Neural cell (in vitro differentiated cells): ENCODE data around the gene HIBCH. TPM values are rescaled to one million over a fixed set of nuclear protein-coding genes. Genes with fewer than 3 reads are reported as not detected.

ENCODE experiments used
- H2AFZ ChIP-seq: fragments of 200-600, 300-800 bp; sonication (generic), shearing (Covaris generic); 2 replicates; pipeline ENCODE4 v1.6.0; 2014; ENCODE audit warnings: low read depth, mild to moderate bottlenecking, antibody characterized with exemption, low read length, moderate library complexity
- H3F3A ChIP-seq: fragments of 200-600 bp; shearing (Covaris generic); 2 replicates; pipeline ENCODE4 v1.6.1; 2016; ENCODE audit warnings: mild to moderate bottlenecking, moderate library complexity, mixed read lengths, antibody characterized with exemption, low read length; ENCODE audit not compliant: insufficient read depth, poor library complexity, severe bottlenecking
- H3K27ac ChIP-seq: fragments of 200-600, 300-800 bp; sonication (generic), shearing (Covaris generic); 2 replicates; pipeline ENCODE4 v1.5.1; 2014; ENCODE audit warnings: mild to moderate bottlenecking, low read length, moderate library complexity
- H3K27me3 ChIP-seq: fragments of 300-800, 200-600 bp; sonication (generic), shearing (Covaris generic); 2 replicates; pipeline ENCODE4 v1.6.0; 2014; ENCODE audit warnings: mild to moderate bottlenecking, low read depth, low read length, moderate library complexity; ENCODE audit not compliant: insufficient read depth
- H3K36me3 ChIP-seq: fragments of 300-800, 200-600 bp; sonication (generic), shearing (Covaris generic); 2 replicates; pipeline ENCODE4 v1.5.1; 2014; ENCODE audit warnings: mild to moderate bottlenecking, antibody characterized with exemption, low read length, moderate library complexity; ENCODE audit not compliant: insufficient read depth
- H3K4me2 ChIP-seq: fragments of 300-800, 200-600 bp; sonication (generic), shearing (Covaris generic); 2 replicates; pipeline ENCODE4 v1.6.0; 2014; ENCODE audit warnings: mild to moderate bottlenecking, low read length
- H3K4me3 ChIP-seq: fragments of 300-800, 200-600 bp; sonication (generic), shearing (Covaris generic); 2 replicates; pipeline ENCODE4 v1.5.1; 2014; ENCODE audit warnings: mild to moderate bottlenecking, low read length, moderate library complexity
- H3K79me2 ChIP-seq: fragments of 200-600 bp; shearing (Covaris generic); replicated peaks from 2 replicates; pipeline ENCODE4 v1.6.0; 2014; ENCODE audit warnings: mild to moderate bottlenecking, low read length, moderate library complexity; ENCODE audit not compliant: insufficient read depth
- H3K9ac ChIP-seq: fragments of 300-800, 200-600 bp; sonication (generic), shearing (Covaris generic); 2 replicates; pipeline ENCODE4 v1.6.1; 2016; ENCODE audit warnings: mild to moderate bottlenecking, low read length, mixed read lengths
- H3K9me2 ChIP-seq: fragments of 200-600 bp; shearing (Covaris generic); 2 replicates; pipeline ENCODE4 v1.6.1; 2016; ENCODE audit warnings: mild to moderate bottlenecking, low read length, mixed read lengths; ENCODE audit not compliant: insufficient read depth
- H3K9me3 ChIP-seq: fragments of 200-600, 300-800 bp; sonication (generic), shearing (Covaris generic); 2 replicates; pipeline ENCODE4 v1.6.1; 2016; ENCODE audit warnings: mild to moderate bottlenecking, mixed run types, low read length, moderate library complexity, mixed read lengths
- H4K20me1 ChIP-seq: fragments of 200-600 bp; shearing (Covaris generic); 2 replicates; pipeline ENCODE4 v1.6.1; 2016; ENCODE audit warnings: mild to moderate bottlenecking, mixed run types; ENCODE audit not compliant: insufficient read depth
- EP300 ChIP-seq: fragments of 450-650 bp; conservative IDR thresholded peaks from 2 replicates; pipeline ENCODE4 v1.6.1; 2014; ENCODE audit warnings: antibody characterized with exemption, mild to moderate bottlenecking, moderate library complexity; ENCODE audit not compliant: poor library complexity, severe bottlenecking
- EZH2 ChIP-seq: fragments of 200-600, 300-800 bp; shearing (Covaris generic), sonication (generic); IDR thresholded peaks from 2 replicates; pipeline ENCODE4 v1.6.1; 2014; ENCODE audit warnings: antibody characterized with exemption, low read length, borderline replicate concordance, mild to moderate bottlenecking; ENCODE audit not compliant: insufficient read depth, poor library complexity, severe bottlenecking
- MXI1 ChIP-seq: fragments of 450-650 bp; conservative IDR thresholded peaks from 2 replicates; pipeline ENCODE4 v1.6.1; 2014; ENCODE audit warnings: antibody characterized with exemption, mild to moderate bottlenecking; ENCODE audit not compliant: poor library complexity, severe bottlenecking
- POLR2AphosphoS5 ChIP-seq: IDR thresholded peaks from 2 replicates; pipeline ENCODE4 v1.6.1; 2012
- RAD21 ChIP-seq: fragments of 450-650 bp; conservative IDR thresholded peaks from 2 replicates; pipeline ENCODE4 v1.6.1; 2014; ENCODE audit warnings: antibody characterized with exemption, mild to moderate bottlenecking, moderate library complexity
- SMC3 ChIP-seq: fragments of 450-650 bp; conservative IDR thresholded peaks from 2 replicates; pipeline ENCODE4 v1.6.1; 2014; ENCODE audit warnings: antibody characterized with exemption, mild to moderate bottlenecking, moderate library complexity; ENCODE audit not compliant: poor library complexity
- TAF1 ChIP-seq: IDR thresholded peaks from 2 replicates; pipeline ENCODE4 v1.6.1; 2012; ENCODE audit warnings: low read depth
- polyA plus RNA-seq: library from polyadenylated mRNA; depleted of rRNA; stranded (reverse); fragments of >200 nt; gene quantifications from 2 replicates; pipeline ENCODE4 v1.2.3, GENCODE V29; 2014
- TF ChIP-seq, protein P1 (sequence below): IDR thresholded peaks from 2 replicates; pipeline ENCODE4 v1.6.1; 2012; ENCODE audit warnings: borderline replicate concordance
- TF ChIP-seq, protein P2 (sequence below): fragments of 450-650 bp; IDR thresholded peaks from 2 replicates; pipeline ENCODE4 v1.5.1; 2014; ENCODE audit warnings: antibody characterized with exemption, mild to moderate bottlenecking, moderate library complexity; ENCODE audit not compliant: poor library complexity, severe bottlenecking

The HIBCH gene
- polyA plus RNA-seq, 1 donor from 2014 or later: 17.8 TPM

DNA sequence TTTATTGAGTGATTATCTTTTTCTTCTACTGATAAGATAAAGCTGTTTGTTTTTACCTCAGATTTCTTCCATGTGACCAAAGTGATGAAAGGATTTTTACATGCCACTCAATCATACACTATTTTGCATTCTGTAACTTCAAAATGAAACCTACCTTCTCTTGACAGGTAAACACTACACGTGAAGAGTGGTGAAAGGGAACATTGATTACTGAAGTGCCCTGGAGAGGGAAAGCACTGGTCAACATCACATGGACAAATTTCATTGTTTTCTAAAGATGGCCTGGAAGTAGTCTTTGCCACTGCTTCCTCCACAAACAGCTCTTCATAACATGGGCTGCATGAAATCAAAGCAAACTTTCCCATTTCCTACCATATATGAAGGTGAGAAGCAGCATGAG is 120.1 kb downstream of the HIBCH start:
- H3K9me2 ChIP-seq: no peaks in the 10 kb centered on the region
- TF ChIP-seq, protein P1, sequence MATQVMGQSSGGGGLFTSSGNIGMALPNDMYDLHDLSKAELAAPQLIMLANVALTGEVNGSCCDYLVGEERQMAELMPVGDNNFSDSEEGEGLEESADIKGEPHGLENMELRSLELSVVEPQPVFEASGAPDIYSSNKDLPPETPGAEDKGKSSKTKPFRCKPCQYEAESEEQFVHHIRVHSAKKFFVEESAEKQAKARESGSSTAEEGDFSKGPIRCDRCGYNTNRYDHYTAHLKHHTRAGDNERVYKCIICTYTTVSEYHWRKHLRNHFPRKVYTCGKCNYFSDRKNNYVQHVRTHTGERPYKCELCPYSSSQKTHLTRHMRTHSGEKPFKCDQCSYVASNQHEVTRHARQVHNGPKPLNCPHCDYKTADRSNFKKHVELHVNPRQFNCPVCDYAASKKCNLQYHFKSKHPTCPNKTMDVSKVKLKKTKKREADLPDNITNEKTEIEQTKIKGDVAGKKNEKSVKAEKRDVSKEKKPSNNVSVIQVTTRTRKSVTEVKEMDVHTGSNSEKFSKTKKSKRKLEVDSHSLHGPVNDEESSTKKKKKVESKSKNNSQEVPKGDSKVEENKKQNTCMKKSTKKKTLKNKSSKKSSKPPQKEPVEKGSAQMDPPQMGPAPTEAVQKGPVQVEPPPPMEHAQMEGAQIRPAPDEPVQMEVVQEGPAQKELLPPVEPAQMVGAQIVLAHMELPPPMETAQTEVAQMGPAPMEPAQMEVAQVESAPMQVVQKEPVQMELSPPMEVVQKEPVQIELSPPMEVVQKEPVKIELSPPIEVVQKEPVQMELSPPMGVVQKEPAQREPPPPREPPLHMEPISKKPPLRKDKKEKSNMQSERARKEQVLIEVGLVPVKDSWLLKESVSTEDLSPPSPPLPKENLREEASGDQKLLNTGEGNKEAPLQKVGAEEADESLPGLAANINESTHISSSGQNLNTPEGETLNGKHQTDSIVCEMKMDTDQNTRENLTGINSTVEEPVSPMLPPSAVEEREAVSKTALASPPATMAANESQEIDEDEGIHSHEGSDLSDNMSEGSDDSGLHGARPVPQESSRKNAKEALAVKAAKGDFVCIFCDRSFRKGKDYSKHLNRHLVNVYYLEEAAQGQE: no peak
- TF ChIP-seq TAF1 (no peak), EP300 (no peak), EZH2 (no peak)
- TF ChIP-seq, protein P2, sequence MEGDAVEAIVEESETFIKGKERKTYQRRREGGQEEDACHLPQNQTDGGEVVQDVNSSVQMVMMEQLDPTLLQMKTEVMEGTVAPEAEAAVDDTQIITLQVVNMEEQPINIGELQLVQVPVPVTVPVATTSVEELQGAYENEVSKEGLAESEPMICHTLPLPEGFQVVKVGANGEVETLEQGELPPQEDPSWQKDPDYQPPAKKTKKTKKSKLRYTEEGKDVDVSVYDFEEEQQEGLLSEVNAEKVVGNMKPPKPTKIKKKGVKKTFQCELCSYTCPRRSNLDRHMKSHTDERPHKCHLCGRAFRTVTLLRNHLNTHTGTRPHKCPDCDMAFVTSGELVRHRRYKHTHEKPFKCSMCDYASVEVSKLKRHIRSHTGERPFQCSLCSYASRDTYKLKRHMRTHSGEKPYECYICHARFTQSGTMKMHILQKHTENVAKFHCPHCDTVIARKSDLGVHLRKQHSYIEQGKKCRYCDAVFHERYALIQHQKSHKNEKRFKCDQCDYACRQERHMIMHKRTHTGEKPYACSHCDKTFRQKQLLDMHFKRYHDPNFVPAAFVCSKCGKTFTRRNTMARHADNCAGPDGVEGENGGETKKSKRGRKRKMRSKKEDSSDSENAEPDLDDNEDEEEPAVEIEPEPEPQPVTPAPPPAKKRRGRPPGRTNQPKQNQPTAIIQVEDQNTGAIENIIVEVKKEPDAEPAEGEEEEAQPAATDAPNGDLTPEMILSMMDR: no peak
- no peaks in the 10 kb centered on the region for H3K36me3 ChIP-seq
- no peak overlapping the region for H2AFZ ChIP-seq
- H3F3A ChIP-seq: no peaks in the 10 kb centered on the region
- no peaks in the 10 kb centered on the region for H3K9me3 ChIP-seq
- no peak overlapping the region for H3K4me2 ChIP-seq
- H3K27ac ChIP-seq: no peak overlapping the region
- no peak overlapping the region for H3K4me3 ChIP-seq
- H3K27me3 ChIP-seq: no peaks in the 10 kb centered on the region
- no peaks in the 10 kb centered on the region for H3K79me2 ChIP-seq
- H4K20me1 ChIP-seq: no peaks in the 10 kb centered on the region
- H3K9ac ChIP-seq: no peak overlapping the region

DNA sequence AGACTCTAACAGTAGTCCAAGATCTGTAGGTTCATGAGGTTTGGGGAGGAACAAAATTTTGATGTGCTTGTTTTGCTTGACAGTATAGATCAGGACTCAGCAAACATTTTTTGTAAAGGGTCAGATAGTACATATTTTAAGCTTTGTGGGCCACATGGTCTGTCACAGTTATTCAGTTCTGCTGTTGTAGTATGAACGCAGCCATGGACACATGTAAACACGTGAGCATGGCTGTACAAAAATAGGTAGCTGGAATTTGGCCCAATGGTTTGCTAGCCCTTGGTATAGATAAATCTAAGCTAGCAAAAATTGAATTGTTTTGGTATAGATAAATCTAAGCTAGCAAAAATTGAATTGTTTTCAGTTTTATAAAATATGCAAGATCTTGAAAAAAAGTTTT is 120.5 kb downstream of the HIBCH start:
- Histone ChIP-seq H3K36me3 (no peaks in the 10 kb centered on the region), H3K4me3 (no peak overlapping the region), H3F3A (no peaks in the 10 kb centered on the region), H3K27me3 (no peaks in the 10 kb centered on the region), H3K9ac (no peak overlapping the region), H3K27ac (no peak overlapping the region), H3K4me2 (no peak overlapping the region), H3K9me2 (no peaks in the 10 kb centered on the region), H2AFZ (no peak overlapping the region), H3K79me2 (no peaks in the 10 kb centered on the region), H4K20me1 (no peaks in the 10 kb centered on the region), H3K9me3 (no peaks in the 10 kb centered on the region)
- TF ChIP-seq MXI1 (no peak), POLR2AphosphoS5 (no peak), RAD21 (no peak), EP300 (no peak)

DNA sequence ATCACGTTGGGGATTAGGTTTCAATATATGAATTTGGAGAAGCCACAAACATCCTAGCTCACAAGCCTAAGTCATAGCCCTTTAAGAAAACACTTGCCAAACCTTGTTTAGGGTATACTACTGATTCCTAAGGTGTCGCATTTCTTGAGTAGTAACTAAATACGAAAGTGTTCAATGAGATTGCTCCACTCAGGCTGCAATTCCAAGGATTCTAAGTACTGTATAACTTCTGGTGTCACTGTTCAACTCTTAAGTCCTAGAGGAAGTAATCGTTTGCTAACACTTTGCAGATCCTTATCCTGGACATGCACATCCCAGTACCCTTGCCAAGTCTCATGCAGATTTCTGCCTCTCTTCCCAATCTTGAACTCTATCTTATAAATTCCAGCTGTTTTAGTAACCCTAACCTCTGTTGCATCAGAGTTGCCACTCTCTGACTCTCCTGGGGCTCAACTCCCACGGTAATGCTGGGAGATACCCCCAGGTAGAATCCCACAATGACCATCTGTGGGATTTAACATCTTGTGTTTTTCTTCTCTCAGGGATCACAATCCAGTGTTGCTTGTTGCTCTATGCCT is 122.4 kb downstream of the HIBCH start:
- Histone ChIP-seq H2AFZ (no peak overlapping the region), H3K9ac (no peak overlapping the region), H3K4me3 (no peak overlapping the region), H3K27me3 (no peaks in the 10 kb centered on the region), H3K9me3 (no peaks in the 10 kb centered on the region), H4K20me1 (no peaks in the 10 kb centered on the region), H3F3A (no peaks in the 10 kb centered on the region), H3K79me2 (no peaks in the 10 kb centered on the region), H3K4me2 (no peak overlapping the region), H3K36me3 (no peaks in the 10 kb centered on the region), H3K27ac (no peak overlapping the region), H3K9me2 (no peaks in the 10 kb centered on the region)
- TF ChIP-seq RAD21 (no peak), SMC3 (no peak), POLR2AphosphoS5 (no peak), MXI1 (no peak)
- TF ChIP-seq, protein P1: no peak
- TF ChIP-seq, protein P2: no peak
